ENCODE results near the gene PPP2R3B.
"Not testable (repeated sequence)": the region's sequence is repeated elsewhere in the genome, so short reads cannot be mapped to it uniquely, and the experiment has no call there.

PPP2R3B gene

GRCh38 chrX:305781-306613 lies 80.7 kb downstream of the PPP2R3B start:
- DNase-seq (ENCODE audit: low read depth, low spot score): not testable (repeated sequence)

- DNase-seq (ENCODE audit: low read depth, low spot score): no peak
Observed at GRCh38 chrX:302975-303374, 83.7 kb downstream of the PPP2R3B start.

DNA sequence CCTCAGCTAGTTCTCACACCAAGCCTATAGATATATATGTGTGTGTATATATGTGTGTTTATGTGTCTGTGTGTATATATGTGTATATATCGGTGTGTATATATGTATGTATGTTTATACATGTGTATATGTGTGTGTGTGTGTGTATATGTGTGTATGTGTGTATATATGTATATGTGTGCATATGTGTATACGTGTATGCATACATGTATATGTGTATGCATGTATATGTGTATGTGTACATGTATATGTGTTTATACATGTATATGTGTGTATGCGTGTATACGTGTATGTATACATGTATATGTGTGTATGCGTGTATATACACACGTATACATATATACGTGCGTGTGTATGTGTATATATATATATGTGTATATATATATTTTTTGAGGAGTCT lies 86.4 kb downstream of the PPP2R3B start:
- DNase-seq (ENCODE audit: low read depth, low spot score): no peak

DNA sequence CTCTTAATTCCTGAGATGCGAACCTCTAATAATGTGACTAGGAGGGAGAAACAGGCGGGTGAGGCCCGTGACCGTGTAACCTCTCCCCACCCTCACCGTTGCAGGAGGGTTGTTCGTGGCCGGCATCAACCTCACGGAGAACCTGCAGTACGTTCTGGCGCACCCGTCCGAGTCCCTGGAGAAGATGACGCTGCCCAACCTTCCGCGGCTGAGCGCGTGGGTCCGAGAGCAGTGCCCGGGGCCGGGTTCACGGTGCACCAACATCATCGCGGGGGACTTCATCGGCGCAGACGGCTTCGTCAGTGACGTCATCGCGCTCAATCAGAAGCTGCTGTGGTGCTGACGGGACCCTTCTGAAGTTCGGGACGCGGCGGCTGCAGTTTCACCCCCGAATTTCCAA lies 87.7 kb downstream of the PPP2R3B start:
- no peak for DNase-seq (ENCODE audit: low read depth, low spot score)

GRCh38 chrX:295136-295535 lies 91.6 kb downstream of the PPP2R3B start:
- no peak for DNase-seq (ENCODE audit: low read depth, low spot score)

GRCh38 chrX:292900-293897 lies 93.5 kb downstream of the PPP2R3B start:
- no peak for DNase-seq (ENCODE audit: low read depth, low spot score)

- DNase-seq (ENCODE audit: low read depth, low spot score): no peak
Observed at GRCh38 chrX:291411-291901, 95.3 kb downstream of the PPP2R3B start.

DNA sequence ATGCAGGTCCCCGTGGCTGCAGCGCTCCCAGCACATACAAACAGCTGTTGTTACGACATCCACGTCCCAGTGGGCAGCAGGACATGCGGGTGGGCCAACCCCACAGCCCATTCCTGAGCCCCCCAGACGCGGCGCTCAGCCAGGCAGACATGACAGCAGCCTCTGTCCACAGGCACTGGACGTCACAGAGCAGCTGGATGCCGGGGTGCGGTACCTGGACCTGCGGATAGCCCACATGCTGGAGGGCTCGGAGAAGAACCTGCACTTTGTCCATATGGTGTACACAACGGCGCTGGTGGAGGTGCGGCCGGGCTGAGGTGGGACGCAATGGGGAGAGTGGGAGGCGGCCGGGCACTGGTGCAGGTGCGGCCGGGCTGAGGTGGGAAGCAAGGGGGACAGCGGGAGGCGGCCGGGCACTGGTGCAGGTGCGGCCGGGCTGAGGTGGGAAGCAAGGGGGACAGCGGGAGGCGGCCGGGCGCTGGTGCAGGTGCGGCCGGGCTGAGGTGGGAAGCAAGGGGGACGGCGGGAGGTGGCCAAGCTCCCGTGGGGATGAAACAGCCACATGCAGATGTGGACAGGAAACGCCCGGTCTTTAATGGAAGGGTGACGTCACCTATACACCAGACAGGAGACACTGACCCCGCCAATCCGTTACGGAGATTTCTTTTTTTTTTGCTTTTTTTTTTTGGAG lies 96.1 kb downstream of the PPP2R3B start:
- DNase-seq (ENCODE audit: low read depth, low spot score): no peak

GRCh38 chrX:288561-288991 lies 98.1 kb downstream of the PPP2R3B start:
- no peak for DNase-seq (ENCODE audit: low read depth, low spot score)

GRCh38 chrX:287670-288069 lies 99.0 kb downstream of the PPP2R3B start:
- DNase-seq (ENCODE audit: low read depth, low spot score): no peak

- DNase-seq (ENCODE audit: low read depth, low spot score): no peak
Observed at GRCh38 chrX:285076-285677, 101.5 kb downstream of the PPP2R3B start.

All from brain pericyte (primary cell).